Measurements from ENCODE around the gene MAGEF1.

The MAGEF1 gene

GRCh38 chr3:184685646-184686045, 26.2 kb downstream of the MAGEF1 start:
- TF ChIP-seq POLR2AphosphoS5 (IDR thresholded peaks at IDR 0.05; ENCODE audit: low read depth, low read length) (no peak), TAF1 (IDR thresholded peaks at IDR 0.05; ENCODE audit: borderline replicate concordance, insufficient read depth, low read length) (no peak), FOXP2 (optimal IDR thresholded peaks at IDR 0.05; ENCODE audit: borderline replicate concordance, extremely low read depth, extremely low read length, insufficient read depth) (no peak), REST (IDR thresholded peaks at IDR 0.05; ENCODE audit: insufficient read depth in 1 of 2, low read depth in 2 of 2, low read length in 2 of 2) (no peak)

GRCh38 chr3:184685055-184685454, 26.8 kb downstream of the MAGEF1 start:
- TF ChIP-seq FOXP2 (optimal IDR thresholded peaks at IDR 0.05; ENCODE audit: borderline replicate concordance, extremely low read depth, extremely low read length, insufficient read depth) (no peak), TAF1 (IDR thresholded peaks at IDR 0.05; ENCODE audit: borderline replicate concordance, insufficient read depth, low read length) (no peak), REST (IDR thresholded peaks at IDR 0.05; ENCODE audit: insufficient read depth in 1 of 2, low read depth in 2 of 2, low read length in 2 of 2) (no peak), SIN3A (IDR thresholded peaks at IDR 0.05; ENCODE audit: borderline replicate concordance, insufficient read depth, low read length) (no peak), POLR2AphosphoS5 (IDR thresholded peaks at IDR 0.05; ENCODE audit: low read depth, low read length) (no peak)

GRCh38 chr3:184683900-184684560, 27.8 kb downstream of the MAGEF1 start:
- TF ChIP-seq FOXP2 (optimal IDR thresholded peaks at IDR 0.05; ENCODE audit: borderline replicate concordance, extremely low read depth, extremely low read length, insufficient read depth), result no peak
- TF ChIP-seq SIN3A (IDR thresholded peaks at IDR 0.05; ENCODE audit: borderline replicate concordance, insufficient read depth, low read length), result no peak
- no peak for TF ChIP-seq POLR2AphosphoS5 (IDR thresholded peaks at IDR 0.05; ENCODE audit: low read depth, low read length)
- TF ChIP-seq REST (IDR thresholded peaks at IDR 0.05; ENCODE audit: insufficient read depth in 1 of 2, low read depth in 2 of 2, low read length in 2 of 2), result no peak
- no peak for TF ChIP-seq TAF1 (IDR thresholded peaks at IDR 0.05; ENCODE audit: borderline replicate concordance, insufficient read depth, low read length)

- no peak for TF ChIP-seq FOXP2 (optimal IDR thresholded peaks at IDR 0.05; ENCODE audit: borderline replicate concordance, extremely low read depth, extremely low read length, insufficient read depth)
- TF ChIP-seq REST (IDR thresholded peaks at IDR 0.05; ENCODE audit: insufficient read depth in 1 of 2, low read depth in 2 of 2, low read length in 2 of 2), result no peak
- no peak for TF ChIP-seq TAF1 (IDR thresholded peaks at IDR 0.05; ENCODE audit: borderline replicate concordance, insufficient read depth, low read length)
- no peak for TF ChIP-seq POLR2AphosphoS5 (IDR thresholded peaks at IDR 0.05; ENCODE audit: low read depth, low read length)
- no peak for TF ChIP-seq SIN3A (IDR thresholded peaks at IDR 0.05; ENCODE audit: borderline replicate concordance, insufficient read depth, low read length)
Measured at GRCh38 chr3:184683234-184683633, 28.6 kb downstream of the MAGEF1 start.
